Caco-2 (cell line): ENCODE measurements around the gene PAPPA. TPM values are rescaled to one million over a fixed set of nuclear protein-coding genes. Genes with fewer than 3 reads are reported as not detected.

Experiments used
- BruUV-seq: library from RNA; stranded (reverse); fragments of 400-500 nt; replicated peaks from 2 replicates; lab custom pipeline; 2021; lab: Mats Ljungman, UMichigan
- CTCF ChIA-PET: fragments of 300-600 bp; sonication (Branson Sonifier 250); formaldehyde crosslinking; loops from one replicate; lab custom pipeline; 2022; ENCODE audit warnings: antibody characterized with exemption; lab: Charles Lee
- POLR2A ChIA-PET: fragments of 300-600 bp; sonication (Branson Sonifier 250); formaldehyde crosslinking; loops from one replicate; lab custom pipeline; 2022; ENCODE audit warnings: antibody characterized with exemption; lab: Charles Lee
- DNase-seq, 2 experiments: peaks; one replicate each; pipeline versions ENCODE4 v3.0.0 to v3.0.0-alpha.2; 2020 to 2022
- H3K27me3 ChIP-seq: replicated peaks from 2 replicates; pipeline ENCODE4 v1.6.0; 2011; ENCODE audit warnings: low read length; ENCODE audit not compliant: control insufficient read depth, insufficient read depth
- H3K36me3 ChIP-seq: 2 replicates; pipeline ENCODE4 v1.5.1; 2011; ENCODE audit warnings: low read length; ENCODE audit not compliant: control insufficient read depth, insufficient read depth
- H3K4me1 ChIP-seq: fragments of 250-450 bp; sonication (Bioruptor Pico); 2 replicates; pipeline ENCODE4 v1.5.1; 2020; ENCODE audit warnings: mild to moderate bottlenecking
- H3K4me3 ChIP-seq: 2 replicates; pipeline ENCODE4 v1.5.1; 2011; ENCODE audit warnings: low read depth, mild to moderate bottlenecking, control low read depth, low read length
- H3K9me3 ChIP-seq: fragments of 250-450 bp; sonication (Bioruptor Pico); 2 replicates; pipeline ENCODE4 v1.5.1; 2020; ENCODE audit warnings: mild to moderate bottlenecking, moderate library complexity
- H3K27ac Mint-ChIP-seq: one replicate; pipeline ENCODE4 v1.8.0; 2022; ENCODE audit warnings: mixed read lengths; ENCODE audit not compliant: unreplicated experiment
- H3K27me3 Mint-ChIP-seq: one replicate; pipeline ENCODE4 v1.8.0; 2022; ENCODE audit warnings: mixed read lengths; ENCODE audit not compliant: insufficient read depth, unreplicated experiment
- H3K36me3 Mint-ChIP-seq: one replicate; pipeline ENCODE4 v1.8.0; 2022; ENCODE audit warnings: mild to moderate bottlenecking, mixed read lengths; ENCODE audit not compliant: insufficient read depth, unreplicated experiment
- H3K4me1 Mint-ChIP-seq: one replicate; pipeline ENCODE4 v1.8.0; 2022; ENCODE audit warnings: low read depth, mixed read lengths; ENCODE audit not compliant: unreplicated experiment
- H3K4me3 Mint-ChIP-seq: one replicate; pipeline ENCODE4 v1.8.0; 2022; ENCODE audit warnings: mild to moderate bottlenecking, moderate library complexity, mixed read lengths; ENCODE audit not compliant: unreplicated experiment
- H3K9me3 Mint-ChIP-seq: one replicate; pipeline ENCODE4 v1.8.0; 2022; ENCODE audit warnings: mixed read lengths; ENCODE audit not compliant: unreplicated experiment
- intact Hi-C: fragments of 100-400 bp; cut with micrococcal nuclease; formaldehyde crosslinking; loops from one replicate; pipeline ENCODE4 v1.10.0; 2022; ENCODE audit not compliant: unreplicated experiment
- total RNA-seq: library from RNA; stranded (reverse); gene quantifications from 2 replicates; pipeline ENCODE4 v1.2.3, GENCODE V29; 2022
- TF ChIP-seq, protein P1 (sequence below), 2 experiments: fragments of 200-600 bp in 1 of 2; IDR thresholded peaks; 1 replicate in 1 of 2; 2 replicates in 1 of 2; pipeline versions ENCODE4 v1.5.1 to v1.8.0; 2011 to 2022; ENCODE audit warnings: antibody characterized with exemption in 1 of 2, control low read depth in 1 of 2, inconsistent platforms in 1 of 2, low read depth in 1 of 2, low read length in 1 of 2, mild to moderate bottlenecking in 1 of 2, moderate library complexity in 1 of 2; ENCODE audit not compliant: insufficient read depth in 1 of 2, severe bottlenecking in 1 of 2, unreplicated experiment in 1 of 2

PAPPA gene
- total RNA-seq, 1 experiment from 2014 or later = not detected

DNA sequence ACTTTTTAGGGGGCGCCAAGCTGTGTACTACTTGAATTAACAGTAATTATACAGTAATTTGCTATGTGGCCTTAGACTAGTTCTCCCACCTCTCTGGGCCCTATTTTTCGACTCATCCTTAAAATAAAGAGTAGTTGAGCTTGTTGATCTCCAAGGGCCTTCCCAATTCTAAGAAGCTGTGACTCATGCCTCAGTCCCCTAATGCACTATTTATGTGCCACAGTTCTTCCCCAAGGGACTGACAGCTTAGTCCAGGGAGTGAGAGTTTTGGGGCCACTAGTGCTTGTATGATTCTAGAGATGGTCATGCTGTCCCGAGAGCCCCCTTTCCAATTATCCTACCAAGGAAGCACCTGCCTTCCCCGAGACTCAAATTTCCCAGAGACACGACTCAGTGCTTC is 149.7 kb downstream of the PAPPA start:
- H3K27me3 Mint-ChIP-seq = peaks cover 15% of the 10 kb centered on the region
- no peaks in the 10 kb centered on the region for H3K4me1 Mint-ChIP-seq
- H3K9me3 Mint-ChIP-seq = no peaks in the 10 kb centered on the region
- H3K4me1 ChIP-seq = no peaks in the 10 kb centered on the region
- intact Hi-C loops = no loop called here
- TF ChIP-seq, protein P1, sequence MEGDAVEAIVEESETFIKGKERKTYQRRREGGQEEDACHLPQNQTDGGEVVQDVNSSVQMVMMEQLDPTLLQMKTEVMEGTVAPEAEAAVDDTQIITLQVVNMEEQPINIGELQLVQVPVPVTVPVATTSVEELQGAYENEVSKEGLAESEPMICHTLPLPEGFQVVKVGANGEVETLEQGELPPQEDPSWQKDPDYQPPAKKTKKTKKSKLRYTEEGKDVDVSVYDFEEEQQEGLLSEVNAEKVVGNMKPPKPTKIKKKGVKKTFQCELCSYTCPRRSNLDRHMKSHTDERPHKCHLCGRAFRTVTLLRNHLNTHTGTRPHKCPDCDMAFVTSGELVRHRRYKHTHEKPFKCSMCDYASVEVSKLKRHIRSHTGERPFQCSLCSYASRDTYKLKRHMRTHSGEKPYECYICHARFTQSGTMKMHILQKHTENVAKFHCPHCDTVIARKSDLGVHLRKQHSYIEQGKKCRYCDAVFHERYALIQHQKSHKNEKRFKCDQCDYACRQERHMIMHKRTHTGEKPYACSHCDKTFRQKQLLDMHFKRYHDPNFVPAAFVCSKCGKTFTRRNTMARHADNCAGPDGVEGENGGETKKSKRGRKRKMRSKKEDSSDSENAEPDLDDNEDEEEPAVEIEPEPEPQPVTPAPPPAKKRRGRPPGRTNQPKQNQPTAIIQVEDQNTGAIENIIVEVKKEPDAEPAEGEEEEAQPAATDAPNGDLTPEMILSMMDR (IDR thresholded peaks at IDR 0.05; ENCODE audit: insufficient read depth in 1 of 2, low read depth in 1 of 2, low read length in 1 of 2, severe bottlenecking in 1 of 2, unreplicated experiment in 1 of 2) = no peak
- ChIA-PET POLR2A (no interaction called here), CTCF (no interaction called here)
- no peak for DNase-seq
- H3K36me3 ChIP-seq = no peaks in the 10 kb centered on the region
- no peaks in the 10 kb centered on the region; the same call in 1 of the 2 replicates for H3K27me3 ChIP-seq
- BruUV-seq = no TSS peak
- H3K4me3 ChIP-seq = no peak overlapping the region
- H3K4me3 Mint-ChIP-seq = no peak overlapping the region
- no peaks in the 10 kb centered on the region for H3K36me3 Mint-ChIP-seq
- H3K27ac Mint-ChIP-seq = no peak overlapping the region
- no peaks in the 10 kb centered on the region for H3K9me3 ChIP-seq

DNA sequence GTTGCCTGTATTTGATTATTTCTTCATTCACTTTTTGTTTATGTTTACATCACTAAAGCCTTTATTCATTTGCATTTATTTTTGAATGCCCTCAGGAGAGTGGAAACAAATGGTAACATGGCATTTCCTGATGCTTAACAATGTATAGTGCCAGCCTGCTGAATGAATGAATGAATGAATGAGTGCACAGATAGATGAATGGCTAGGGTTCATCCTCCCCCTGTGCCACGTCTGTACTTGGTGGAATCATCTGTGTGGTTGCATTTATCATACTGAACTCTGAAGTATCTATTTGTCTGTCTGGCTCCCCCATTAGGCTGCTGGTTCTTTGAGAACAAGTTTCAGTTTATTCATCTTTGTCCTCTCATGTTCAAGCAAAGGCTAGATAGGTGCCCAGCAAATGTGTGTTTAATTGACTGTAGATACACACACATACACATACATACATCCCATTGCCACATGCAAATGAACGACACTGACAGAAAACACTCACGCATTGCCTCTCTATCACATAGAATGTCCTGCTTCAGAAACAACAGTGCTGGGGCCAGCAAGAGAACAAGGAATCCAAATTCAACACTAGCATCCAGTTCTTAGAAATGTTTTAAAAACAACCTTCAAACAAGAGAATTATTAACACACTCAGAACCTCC is 150.4 kb downstream of the PAPPA start:
- Mint-ChIP-seq H3K36me3 (no peaks in the 10 kb centered on the region), H3K27ac (no peak overlapping the region), H3K4me1 (no peaks in the 10 kb centered on the region), H3K27me3 (peaks cover 15% of the 10 kb centered on the region), H3K9me3 (no peaks in the 10 kb centered on the region), H3K4me3 (no peak overlapping the region)
- no peak for DNase-seq
- TF ChIP-seq, protein P1 (IDR thresholded peaks at IDR 0.05; ENCODE audit: insufficient read depth in 1 of 2, low read depth in 1 of 2, low read length in 1 of 2, severe bottlenecking in 1 of 2, unreplicated experiment in 1 of 2) = no peak
- POLR2A ChIA-PET = no interaction called here
- Histone ChIP-seq H3K9me3 (no peaks in the 10 kb centered on the region), H3K4me3 (no peak overlapping the region), H3K36me3 (no peaks in the 10 kb centered on the region), H3K27me3 (no peaks in the 10 kb centered on the region; the same call in 1 of the 2 replicates), H3K4me1 (no peaks in the 10 kb centered on the region)
- CTCF ChIA-PET = no interaction called here
- BruUV-seq = no TSS peak
- intact Hi-C loops = no loop called here

DNA sequence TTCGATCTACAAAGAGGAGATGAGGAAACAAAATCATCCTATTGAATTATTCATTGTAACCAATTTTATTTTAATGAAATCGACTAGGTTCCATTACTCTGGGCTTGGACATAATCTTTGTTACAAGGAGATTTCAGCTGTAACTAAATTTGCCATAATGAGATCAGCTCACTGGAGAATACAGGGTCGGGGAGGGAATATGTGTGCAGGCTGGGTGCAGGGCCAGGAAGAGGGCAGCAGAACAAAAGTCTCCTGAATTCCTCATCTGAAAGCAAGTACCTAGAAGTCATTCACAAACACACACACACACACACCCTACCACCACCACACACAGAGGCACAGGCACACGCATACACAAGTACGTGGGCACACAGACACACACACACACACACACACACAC is 151.2 kb downstream of the PAPPA start:
- Histone ChIP-seq H3K27me3 (no peaks in the 10 kb centered on the region; the same call in 1 of the 2 replicates), H3K4me1 (no peaks in the 10 kb centered on the region), H3K9me3 (no peaks in the 10 kb centered on the region), H3K36me3 (no peaks in the 10 kb centered on the region), H3K4me3 (no peak overlapping the region)
- Mint-ChIP-seq H3K27me3 (peaks cover 16% of the 10 kb centered on the region), H3K4me3 (no peak overlapping the region), H3K36me3 (no peaks in the 10 kb centered on the region), H3K4me1 (no peaks in the 10 kb centered on the region), H3K27ac (no peak overlapping the region), H3K9me3 (no peaks in the 10 kb centered on the region)
- intact Hi-C loops = no loop called here
- TF ChIP-seq, protein P1 (IDR thresholded peaks at IDR 0.05; ENCODE audit: insufficient read depth in 1 of 2, low read depth in 1 of 2, low read length in 1 of 2, severe bottlenecking in 1 of 2, unreplicated experiment in 1 of 2) = no peak
- BruUV-seq = no TSS peak
- POLR2A ChIA-PET = no interaction called here
- DNase-seq = no peak
- CTCF ChIA-PET = no interaction called here
